T47D (cell line): Measurements from ENCODE around the gene C1QL4.

Experiments used
- DNase-seq, 2 experiments: peaks; one replicate each; pipeline versions ENCODE4 v3.0.0 to v3.0.0-alpha.2; 2011 to 2012; ENCODE audit warnings: low read depth in 1 of 2, low spot score in 1 of 2
- JUND ChIP-seq: IDR thresholded peaks from 2 replicates; pipeline ENCODE4 v1.6.1; 2012; ENCODE audit warnings: low read depth
- in situ Hi-C: cut with HindIII; loops from 2 replicates; pipeline ENCODE4 v1.10.0; 2016; ENCODE audit warnings: low sequenced_read_pairs, low pct_unique_long_range_greater_than_20kb

C1QL4 gene

GRCh38 chr12:49362077-49362476 is 25.1 kb upstream of the C1QL4 start:
- no peak for DNase-seq
- no peak for TF ChIP-seq JUND
- in situ Hi-C loops = no loop called here

- DNase-seq = no peak
- in situ Hi-C loops = no loop called here
- no peak for TF ChIP-seq JUND
Observed at GRCh38 chr12:49359671-49360070, 22.7 kb upstream of the C1QL4 start.

GRCh38 chr12:49358483-49359141 is 21.6 kb upstream of the C1QL4 start:
- in situ Hi-C loops = no loop called here
- peak in 1 of 2 experiments; percentile 83 for DNase-seq
- no peak for TF ChIP-seq JUND

GRCh38 chr12:49357103-49357678 is 20.2 kb upstream of the C1QL4 start:
- in situ Hi-C loops = no loop called here
- no peak for TF ChIP-seq JUND
- peak in 1 of 2 experiments; percentile 54 for DNase-seq

GRCh38 chr12:49355913-49356312 is 18.9 kb upstream of the C1QL4 start:
- in situ Hi-C loops = no loop called here
- DNase-seq = no peak
- no peak for TF ChIP-seq JUND

GRCh38 chr12:49352351-49352750 is 15.4 kb upstream of the C1QL4 start:
- TF ChIP-seq JUND = no peak
- DNase-seq = no peak
- in situ Hi-C loops = no loop called here

GRCh38 chr12:49349266-49349665 is 12.3 kb upstream of the C1QL4 start:
- in situ Hi-C loops = no loop called here
- TF ChIP-seq JUND = no peak
- DNase-seq = no peak

GRCh38 chr12:49348781-49349180 is 11.8 kb upstream of the C1QL4 start:
- in situ Hi-C loops = no loop called here
- no peak for TF ChIP-seq JUND
- no peak for DNase-seq

- peak; percentile 97 to 98 for DNase-seq
- no peak for TF ChIP-seq JUND
- in situ Hi-C loops = no loop called here
Observed at GRCh38 chr12:49347311-49348193, 10.6 kb upstream of the C1QL4 start.

- no peak for TF ChIP-seq JUND
- DNase-seq = no peak
- in situ Hi-C loops = no loop called here
Observed at GRCh38 chr12:49346659-49347310, 9.8 kb upstream of the C1QL4 start, which contains the start of gene DNAJC22. DNAJC22 (plus strand) TSS chr12:49346888; CDS start chr12:49348873, 1,985 bp downstream.

GRCh38 chr12:49345825-49346658 is 9.1 kb upstream of the C1QL4 start:
- no peak for TF ChIP-seq JUND
- in situ Hi-C loops = no loop called here
- DNase-seq = no peak
